Inferior parietal cortex (tissue), 1 donor: ENCODE measurements around the gene MARVELD1.
"Not testable (repeated sequence)": the region's sequence is repeated elsewhere in the genome, so short reads cannot be mapped to it uniquely, and the experiment has no call there.

Source experiments
- DNase-seq: peaks from one replicate; pipeline ENCODE4 v3.0.0-alpha.2; 2016; ENCODE audit errors: extremely low spot score

Gene MARVELD1

DNA sequence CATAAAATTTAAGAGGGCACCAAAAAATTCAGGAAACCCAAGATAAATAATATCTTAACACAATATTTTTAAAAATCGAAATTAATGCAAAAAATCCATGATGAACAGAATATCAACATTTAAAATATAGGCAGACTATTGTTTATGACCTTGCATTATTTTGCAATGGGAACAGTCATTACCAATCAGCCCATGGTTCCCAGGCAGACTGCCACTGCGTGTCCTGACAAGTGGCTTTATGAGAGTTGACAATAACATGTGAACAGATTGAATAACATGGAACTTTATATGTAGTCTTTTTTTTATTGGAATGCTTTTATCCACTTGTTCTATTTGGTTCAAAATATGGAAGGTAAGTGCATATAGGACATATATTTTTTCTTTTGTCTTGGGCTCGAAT, 23.4 kb upstream of the MARVELD1 start:
- no peak for DNase-seq

DNA sequence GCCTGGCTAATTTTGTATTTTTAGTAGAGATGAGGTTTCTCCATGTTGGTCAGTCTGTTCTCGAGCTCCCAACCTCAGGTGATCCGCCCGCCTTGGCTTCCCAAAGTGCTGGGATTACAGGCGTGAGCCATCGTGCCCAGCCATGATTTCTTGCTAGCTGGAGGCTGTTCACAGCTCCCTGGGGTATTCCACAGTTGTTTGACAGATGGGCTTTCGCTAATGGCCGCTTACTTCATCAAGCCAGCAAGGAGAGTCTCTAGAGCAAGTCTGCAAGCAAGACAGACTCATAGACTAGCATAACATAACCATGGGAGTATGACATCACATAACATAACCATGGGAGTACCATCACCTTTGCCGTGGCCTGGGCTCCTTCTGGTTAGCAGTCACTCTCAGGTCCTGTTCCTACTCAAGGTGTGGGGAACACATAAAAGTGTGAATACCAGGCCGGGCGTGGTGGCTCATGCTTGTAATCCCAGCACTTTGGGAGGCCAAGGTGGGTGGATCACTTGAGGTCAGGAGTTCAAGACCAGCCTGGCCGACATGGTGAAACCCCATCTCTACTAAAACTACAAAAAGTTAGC, 15.4 kb upstream of the MARVELD1 start:
- DNase-seq, result not testable (repeated sequence)

DNA sequence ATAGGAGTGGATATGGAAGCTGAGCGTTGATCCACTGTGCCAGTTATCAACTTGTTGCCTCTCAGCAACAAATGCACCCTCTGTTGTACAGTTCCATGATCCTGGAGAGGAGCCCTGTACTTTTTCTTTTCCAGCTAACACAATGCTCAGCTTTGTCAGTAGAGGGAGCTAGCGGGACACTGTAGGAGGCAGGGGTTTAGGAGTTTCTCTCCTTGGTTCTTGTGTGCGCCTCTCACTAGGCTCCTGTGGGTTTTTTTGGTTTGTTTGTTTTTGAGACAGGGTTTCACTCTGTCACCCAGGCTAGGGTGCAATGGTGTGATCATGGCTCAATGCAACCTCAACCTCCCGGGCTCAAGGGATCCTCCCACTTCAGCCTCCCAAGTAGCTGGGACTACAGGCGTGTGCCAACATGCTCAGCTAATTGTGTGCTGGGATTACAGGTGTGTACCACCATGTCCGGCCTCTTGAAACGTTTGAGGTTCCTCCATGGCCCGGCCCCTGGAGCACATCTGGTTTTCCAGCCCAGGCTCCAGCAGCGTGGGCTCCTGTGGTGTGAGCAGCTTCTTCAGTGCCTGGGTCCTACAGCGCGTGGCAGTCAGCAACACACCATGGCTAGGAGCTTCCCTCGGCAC, 12.0 kb upstream of the MARVELD1 start:
- peak; percentile 91 for DNase-seq

DNA sequence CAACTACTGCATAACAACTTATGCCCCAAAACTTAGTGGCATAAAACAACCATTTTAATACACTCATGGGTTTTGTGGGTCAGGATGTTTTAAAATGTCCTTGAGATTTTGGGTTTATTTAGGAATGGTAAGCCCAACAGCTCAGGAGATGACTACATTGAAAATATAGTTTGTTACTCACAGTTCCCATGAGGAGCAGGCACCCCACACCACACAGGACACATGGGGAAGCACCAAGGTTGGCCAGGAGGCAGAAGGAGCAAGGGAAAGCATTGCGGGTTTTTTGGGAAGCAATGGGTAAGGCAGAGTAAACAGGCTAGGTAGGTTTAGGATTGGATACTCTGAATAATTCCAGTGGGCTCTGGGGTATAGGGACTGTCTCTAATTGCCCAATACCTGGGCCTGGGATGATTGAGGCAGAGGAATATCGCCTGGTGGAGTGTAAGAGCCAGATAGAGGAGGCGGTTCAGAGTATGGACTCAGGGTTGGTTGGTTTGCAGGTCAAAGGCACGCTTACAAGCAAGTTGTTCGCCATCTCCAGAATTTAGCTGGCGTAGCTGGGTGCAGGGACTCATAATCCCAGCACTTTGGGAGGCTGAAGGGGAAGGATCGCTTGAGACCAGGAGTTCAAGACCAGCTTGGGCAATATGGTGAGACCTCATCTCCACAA, 10.0 kb upstream of the MARVELD1 start:
- DNase-seq, result no peak

DNA sequence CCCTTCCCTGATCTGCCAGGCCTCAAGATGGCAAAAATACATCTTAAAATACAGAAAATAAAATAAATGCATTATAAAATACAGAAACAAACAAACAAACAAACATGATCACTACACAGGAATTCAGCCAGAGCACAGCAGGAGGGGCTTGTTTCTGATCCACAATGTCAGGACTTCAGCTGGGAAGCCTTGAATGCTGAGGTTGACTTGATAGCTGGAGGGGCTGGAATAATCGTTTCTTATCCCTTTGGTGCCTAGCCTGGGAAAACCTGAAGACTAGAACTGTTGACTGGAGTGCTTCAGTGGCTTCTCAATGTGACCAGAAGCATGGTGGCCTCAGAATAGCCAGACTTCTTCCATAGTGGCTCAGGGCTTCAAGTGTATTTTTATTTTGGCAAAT, 9.2 kb upstream of the MARVELD1 start:
- no peak for DNase-seq

DNA sequence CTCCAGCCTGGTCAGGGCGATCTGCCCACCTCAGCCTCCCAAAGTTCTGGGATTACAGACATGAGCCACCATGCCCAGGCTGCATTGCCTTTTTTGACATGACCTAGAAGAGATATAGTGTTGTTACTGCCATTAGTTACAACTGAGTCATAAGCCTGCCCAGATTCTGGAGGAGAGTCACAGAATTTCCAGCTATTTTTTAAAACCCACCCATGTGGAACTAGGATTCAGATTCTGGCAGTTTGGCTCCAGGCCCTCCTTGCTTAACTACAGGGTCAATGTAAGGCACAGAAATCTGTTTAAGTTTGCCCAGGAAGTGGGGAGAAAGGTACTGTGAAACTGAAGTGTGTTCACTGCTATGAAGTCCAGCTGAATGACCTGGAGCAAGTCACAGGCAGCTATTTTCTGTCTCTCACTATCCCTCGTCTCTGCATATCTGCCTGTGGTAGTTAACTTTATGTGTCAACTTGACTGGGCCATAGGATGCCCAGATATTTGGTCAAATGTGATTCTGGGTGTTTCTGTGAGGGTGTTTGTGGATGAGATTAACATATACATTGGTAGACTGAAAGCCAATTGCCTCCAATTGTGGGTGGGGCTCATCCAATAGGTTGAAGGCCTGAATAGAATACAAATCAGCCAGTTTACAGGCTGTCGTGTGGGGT, 8.4 kb upstream of the MARVELD1 start:
- DNase-seq, result no peak

DNA sequence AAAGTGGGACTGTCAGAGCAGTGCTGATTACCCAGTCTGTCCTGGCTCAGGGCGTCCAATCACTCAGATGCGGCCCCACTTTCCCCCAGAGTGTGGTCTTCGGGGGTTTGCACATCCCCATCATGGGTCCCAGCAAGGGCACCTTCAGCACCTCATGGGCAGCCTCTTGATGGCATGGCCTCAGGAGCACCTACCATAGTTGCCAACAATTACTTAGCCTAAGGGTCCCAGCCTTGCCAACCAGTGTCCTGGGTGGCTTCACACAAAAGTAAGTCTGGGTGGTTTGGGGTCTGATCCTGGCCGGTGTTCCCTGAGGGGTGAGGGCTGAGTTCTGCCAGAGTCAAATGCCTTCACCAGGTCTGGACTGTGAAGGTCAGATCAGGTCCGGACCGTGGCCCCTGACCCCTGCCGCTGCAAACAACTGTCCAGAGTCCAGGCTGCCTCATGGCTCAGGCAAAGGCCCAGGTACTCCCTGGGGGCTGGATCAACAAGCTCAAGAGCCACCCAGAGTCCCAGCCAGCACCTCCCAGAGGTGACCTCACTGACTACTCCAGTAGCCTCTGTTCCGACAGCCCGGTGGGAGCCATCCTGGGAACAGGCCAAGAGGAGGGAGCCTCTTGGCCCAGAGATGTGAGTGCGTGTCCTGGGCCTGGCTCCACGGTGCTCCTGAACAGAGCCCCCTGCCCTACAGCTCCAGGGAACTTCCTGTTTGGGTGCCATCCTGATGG, 6.2 kb upstream of the MARVELD1 start:
- DNase-seq, result no peak

DNA sequence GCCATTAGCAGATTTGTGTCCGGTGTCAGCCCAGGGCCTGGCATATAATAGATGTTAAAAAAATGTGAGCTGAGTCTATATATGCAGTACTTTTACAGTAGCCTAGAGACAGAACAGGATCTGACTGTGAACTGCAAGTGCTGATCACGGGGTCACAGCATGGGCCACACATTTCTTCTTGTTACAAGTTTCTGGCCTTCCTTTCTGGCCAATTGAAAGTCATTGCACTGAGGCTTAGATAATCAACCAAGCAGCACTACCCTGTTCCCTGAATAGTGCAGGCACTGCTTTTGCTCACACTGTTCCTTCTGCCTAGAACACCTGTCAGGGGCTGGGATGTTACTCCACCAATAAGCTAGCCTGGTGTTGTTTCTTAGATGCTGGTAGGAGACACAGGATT, 5.4 kb upstream of the MARVELD1 start:
- no peak for DNase-seq

DNA sequence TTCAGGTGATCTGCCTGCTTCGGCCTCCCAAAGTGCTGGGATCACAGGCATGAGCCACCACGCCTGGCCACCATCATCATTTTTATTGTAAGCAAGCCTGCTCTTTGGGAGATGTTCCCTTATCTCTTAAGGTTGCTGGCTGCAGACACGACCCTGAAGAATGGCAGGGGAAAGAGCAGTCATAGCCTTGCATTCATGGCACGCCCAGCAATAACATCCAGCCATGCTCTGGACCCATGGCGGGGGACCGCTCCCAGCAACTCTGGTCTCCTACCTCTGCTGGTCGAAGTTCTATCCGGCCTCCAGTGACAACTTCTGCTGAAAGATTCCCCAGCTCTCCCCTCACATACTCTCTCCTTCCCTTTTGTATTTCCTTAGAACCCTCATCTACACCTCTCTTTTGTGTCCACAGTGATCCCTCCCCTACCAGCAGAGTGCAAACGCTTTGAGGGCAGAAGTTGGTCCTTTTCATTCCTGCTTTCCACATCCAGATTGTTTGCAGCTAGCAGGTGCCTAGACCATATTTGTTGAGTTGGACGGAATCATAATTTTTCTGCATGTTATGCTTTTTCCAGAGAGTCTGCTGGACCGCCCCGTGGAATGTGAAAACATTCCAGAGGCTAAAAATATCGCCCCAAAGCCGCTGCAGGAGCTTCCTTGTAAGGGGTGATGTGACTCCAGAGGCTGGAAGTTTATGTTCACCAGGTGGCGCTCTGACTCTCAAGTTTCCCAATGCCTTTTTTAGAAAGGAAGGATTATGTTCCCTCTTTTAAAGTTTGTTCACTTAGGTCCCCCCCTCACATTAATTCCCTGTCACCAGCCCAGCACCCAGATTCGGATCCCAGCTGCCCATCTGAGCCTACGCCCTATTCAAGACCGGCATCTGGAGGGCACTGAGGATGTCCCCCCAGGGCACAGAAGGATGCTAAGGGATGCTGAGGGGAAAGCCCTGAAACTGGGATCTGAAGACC, 4.3 kb upstream of the MARVELD1 start:
- DNase-seq, result peak; percentile 71

DNA sequence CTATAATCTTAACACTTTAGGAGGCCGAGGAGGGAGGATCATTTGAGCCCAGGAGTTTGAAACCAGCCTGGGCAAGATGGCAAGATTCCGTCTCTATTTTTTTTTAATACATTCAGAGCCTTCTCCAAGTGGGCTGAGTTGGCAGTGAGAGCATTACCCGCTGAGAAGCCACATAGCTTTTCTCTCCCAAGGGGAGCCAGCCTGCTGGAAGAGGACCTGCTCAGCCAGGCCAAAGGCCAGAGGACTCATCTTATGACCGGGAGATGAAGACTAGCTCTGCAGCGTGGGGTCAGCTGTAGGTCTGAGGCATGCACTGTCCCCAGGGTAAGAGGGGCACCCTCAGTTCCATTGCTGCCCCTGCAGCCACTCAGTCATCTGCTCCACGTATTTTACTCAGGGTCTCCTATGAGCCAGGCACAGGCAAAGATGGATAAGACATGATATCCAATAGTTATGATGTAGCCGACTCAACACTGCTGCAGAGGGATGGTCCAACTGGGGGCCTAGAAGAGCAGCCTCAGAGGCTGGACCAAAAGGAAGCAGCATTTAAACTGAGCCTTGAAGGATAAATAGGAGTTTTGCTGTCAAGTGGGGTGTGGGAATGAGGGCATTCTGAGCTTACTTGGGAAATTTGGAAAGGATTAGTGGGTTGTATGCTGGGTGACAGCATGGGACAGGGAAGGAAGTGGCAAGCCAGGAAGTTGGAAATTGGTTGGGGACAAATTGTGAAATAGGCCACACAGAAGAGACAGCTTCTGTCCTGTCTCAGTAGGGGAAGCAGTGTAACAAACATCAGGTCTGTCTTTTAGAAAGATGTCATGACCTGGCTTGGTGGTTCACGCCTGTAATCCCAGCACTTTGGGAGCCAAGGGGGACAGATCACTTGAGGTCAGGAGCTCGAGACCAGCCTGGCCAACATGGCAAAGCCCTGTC, 1.6 kb upstream of the MARVELD1 start:
- DNase-seq, result no peak

DNA sequence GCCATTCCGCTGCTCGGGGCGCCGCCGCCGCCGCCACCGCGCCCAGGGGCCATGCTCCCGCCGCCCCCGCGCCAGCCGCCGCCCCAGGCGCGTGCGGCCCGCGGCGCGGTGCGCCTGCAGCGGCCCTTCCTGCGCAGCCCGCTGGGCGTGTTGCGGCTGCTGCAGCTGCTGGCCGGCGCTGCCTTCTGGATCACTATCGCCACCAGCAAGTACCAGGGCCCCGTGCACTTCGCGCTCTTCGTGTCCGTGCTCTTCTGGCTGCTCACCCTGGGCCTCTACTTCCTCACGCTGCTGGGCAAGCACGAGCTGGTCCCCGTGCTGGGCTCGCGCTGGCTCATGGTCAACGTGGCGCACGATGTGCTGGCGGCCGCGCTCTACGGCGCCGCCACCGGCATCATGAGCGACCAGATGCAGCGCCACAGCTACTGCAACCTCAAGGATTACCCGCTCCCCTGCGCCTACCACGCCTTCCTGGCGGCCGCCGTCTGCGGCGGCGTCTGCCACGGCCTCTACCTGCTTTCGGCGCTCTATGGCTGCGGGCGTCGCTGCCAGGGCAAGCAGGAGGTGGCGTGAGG, 383 bp downstream of the MARVELD1 start:
- peak; percentile 66 for DNase-seq

DNA sequence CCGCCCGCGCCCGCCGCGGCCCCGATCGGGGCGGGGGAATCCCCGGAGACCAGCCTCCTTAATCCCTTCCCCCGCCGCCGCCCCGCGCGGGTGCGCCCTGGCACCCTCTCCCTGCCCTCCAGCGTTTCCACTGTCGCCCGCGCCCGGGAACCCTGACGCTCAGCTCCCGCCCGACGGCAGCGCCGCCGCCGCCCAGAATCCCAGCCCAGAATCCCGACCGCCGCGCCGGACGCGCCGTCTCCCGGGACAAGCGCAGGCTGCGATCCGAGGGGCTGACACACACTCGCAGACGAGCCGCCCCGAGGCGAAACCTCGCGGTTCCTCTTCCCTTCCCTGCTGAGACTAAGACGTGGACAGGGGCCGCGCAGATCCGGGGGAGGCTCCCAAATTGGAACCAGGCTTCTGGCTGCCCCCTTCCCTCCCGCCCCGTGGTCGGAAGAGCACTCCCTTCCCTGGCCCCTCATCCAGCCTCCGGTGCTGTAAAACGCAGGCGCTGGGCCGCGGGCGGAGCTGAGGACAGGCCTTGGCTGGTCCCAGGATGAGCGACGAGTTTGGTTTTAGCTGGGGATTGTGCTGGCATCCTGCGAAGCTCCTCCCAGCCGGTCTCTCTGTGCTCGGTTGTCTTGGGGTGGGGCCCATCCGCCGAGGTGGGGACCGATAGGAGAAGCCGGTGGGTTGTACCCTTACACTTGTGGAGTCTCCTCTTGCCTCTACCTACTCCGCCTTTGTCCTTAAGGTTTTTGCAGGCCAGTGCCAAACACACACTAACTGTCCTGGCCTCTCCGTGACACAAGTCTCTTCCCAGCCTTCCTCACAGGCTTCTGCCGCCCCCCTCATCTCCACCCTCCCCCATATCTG, 1.1 kb downstream of the MARVELD1 start:
- no peak for DNase-seq

DNA sequence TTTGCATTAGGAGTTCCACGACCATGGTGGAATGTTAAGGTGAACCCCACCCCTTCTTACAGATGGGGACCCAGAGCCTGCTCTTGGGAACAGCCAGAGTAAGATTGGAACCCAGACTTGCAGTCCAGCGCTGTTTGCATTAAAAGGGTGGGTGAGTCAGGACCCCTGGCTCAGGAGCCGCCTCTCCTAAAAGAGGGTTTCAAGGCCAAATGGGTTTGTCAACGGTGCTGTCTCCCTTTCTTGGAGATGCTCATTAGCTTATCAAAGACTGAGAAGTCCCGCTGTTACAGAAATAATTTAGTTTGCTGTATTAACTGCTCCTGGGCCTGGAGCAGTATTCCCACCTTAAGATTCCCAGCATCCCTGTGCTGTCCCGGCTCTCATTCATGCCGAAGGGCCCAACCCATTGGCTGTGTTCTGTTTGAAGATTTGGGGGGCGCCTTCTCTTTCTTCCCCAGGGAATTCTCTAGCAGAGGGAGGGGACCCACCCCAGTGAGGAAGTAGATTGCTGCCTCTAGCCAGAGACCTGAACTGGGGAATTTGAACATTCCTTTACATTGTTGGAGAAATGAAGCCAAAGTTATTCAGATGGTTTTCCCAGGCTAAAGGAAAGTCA, 1.8 kb downstream of the MARVELD1 start:
- no peak for DNase-seq

DNA sequence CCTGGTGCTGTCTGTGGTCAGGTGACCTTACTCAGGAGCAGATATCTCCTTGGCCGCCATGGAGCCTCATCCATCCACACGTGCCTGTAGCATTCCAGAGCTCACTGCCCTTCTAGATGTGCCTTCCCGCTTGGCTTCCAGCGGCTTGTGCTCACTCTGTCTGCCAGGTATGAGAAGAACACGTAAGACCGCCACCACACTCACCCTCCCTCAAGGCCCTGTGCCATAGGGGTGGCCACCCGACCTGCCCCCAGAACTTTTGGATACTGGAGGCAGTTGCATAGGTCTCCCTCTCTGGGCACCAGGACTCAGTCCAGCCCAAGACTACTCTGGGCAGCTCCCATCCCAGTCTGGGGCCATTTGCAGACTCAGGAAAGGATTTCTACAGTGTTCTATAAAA, 4.1 kb downstream of the MARVELD1 start:
- no peak for DNase-seq

DNA sequence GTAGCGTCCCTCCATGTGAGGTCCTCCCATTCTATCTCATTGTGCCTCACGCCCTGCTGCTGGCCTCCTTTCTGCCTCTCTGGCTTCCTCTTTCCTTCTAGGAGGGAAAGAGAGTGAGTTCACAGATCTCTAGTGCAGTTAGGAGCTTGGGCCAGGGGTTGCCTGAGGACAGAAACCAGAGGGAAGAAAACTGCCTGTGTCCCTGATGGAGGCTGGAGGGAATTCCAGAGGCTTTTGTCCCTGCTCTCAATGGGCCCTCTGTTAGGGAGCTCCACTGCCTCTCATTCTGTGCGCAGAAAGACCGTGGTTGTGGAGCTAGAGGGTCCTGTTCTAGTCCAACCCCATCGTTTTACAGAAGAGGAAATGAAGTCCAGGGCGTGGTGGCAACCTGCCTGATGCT, 4.6 kb downstream of the MARVELD1 start:
- peak; percentile 57 for DNase-seq

DNA sequence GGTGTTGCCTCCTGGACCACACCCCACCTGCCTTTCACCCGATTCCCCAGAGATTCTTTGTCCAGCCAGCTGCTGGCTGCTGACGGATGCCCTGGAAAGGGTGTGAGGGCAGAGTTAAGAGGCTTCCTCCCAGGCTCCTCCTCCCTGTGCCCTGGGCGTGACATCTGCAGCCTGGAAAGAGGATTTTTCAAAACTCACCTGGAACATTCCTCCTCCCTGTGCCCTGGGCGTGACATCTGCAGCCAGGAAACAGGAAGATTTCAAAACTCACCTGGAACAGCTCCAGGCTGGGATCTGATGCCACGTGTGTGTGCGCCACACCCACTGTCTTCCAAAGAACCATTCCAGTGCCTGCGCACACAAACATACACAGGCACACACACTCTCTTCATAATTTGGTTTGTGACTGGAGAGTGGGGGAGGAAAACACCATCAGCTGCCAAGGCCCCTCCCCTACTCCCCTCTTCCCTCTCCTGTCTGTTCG, 5.2 kb downstream of the MARVELD1 start:
- no peak for DNase-seq

DNA sequence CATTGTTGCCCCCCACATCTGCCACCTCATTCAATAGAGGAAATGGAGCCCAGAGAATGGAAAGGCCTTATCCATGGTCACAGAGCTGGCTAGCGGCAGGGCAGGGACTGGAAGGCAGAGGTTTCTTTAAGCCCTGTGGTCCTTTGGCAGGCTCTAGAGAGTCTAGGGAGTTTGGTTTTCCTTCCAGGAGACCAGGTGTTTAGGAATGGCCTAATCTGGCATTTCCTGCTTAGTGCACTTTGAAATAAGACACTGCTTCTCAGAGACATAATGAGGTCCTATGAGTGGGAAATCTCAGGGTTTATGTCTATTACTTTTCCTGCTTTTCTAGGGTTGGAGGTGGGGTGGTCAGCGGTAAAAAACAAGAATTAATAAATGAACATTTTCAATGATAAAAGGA, 6.1 kb downstream of the MARVELD1 start:
- no peak for DNase-seq
